HL-60 (cell line): ENCODE results near the gene WNK1.

Experiments
- GABPA ChIP-seq: IDR thresholded peaks from 2 replicates; pipeline ENCODE4 v1.6.1; 2012; ENCODE audit warnings: low read depth
- POLR2AphosphoS5 ChIP-seq: IDR thresholded peaks from 2 replicates; pipeline ENCODE4 v1.6.1; 2012; ENCODE audit warnings: low read depth
- TF ChIP-seq, protein P1 (sequence below): IDR thresholded peaks from one replicate; pipeline ENCODE4 v1.5.1; 2011; ENCODE audit warnings: low read length, control low read depth, inconsistent platforms; ENCODE audit not compliant: insufficient read depth
- TF ChIP-seq, protein P2 (sequence below): IDR thresholded peaks from 2 replicates; pipeline ENCODE4 v1.6.1; 2012; ENCODE audit warnings: low read depth; ENCODE audit not compliant: insufficient replicate concordance

GRCh38 chr12:805022-805632 is 52.7 kb downstream of the WNK1 start:
- TF ChIP-seq, protein P1, sequence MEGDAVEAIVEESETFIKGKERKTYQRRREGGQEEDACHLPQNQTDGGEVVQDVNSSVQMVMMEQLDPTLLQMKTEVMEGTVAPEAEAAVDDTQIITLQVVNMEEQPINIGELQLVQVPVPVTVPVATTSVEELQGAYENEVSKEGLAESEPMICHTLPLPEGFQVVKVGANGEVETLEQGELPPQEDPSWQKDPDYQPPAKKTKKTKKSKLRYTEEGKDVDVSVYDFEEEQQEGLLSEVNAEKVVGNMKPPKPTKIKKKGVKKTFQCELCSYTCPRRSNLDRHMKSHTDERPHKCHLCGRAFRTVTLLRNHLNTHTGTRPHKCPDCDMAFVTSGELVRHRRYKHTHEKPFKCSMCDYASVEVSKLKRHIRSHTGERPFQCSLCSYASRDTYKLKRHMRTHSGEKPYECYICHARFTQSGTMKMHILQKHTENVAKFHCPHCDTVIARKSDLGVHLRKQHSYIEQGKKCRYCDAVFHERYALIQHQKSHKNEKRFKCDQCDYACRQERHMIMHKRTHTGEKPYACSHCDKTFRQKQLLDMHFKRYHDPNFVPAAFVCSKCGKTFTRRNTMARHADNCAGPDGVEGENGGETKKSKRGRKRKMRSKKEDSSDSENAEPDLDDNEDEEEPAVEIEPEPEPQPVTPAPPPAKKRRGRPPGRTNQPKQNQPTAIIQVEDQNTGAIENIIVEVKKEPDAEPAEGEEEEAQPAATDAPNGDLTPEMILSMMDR = no peak
- TF ChIP-seq GABPA (no peak), POLR2AphosphoS5 (no peak)
- TF ChIP-seq, protein P2, sequence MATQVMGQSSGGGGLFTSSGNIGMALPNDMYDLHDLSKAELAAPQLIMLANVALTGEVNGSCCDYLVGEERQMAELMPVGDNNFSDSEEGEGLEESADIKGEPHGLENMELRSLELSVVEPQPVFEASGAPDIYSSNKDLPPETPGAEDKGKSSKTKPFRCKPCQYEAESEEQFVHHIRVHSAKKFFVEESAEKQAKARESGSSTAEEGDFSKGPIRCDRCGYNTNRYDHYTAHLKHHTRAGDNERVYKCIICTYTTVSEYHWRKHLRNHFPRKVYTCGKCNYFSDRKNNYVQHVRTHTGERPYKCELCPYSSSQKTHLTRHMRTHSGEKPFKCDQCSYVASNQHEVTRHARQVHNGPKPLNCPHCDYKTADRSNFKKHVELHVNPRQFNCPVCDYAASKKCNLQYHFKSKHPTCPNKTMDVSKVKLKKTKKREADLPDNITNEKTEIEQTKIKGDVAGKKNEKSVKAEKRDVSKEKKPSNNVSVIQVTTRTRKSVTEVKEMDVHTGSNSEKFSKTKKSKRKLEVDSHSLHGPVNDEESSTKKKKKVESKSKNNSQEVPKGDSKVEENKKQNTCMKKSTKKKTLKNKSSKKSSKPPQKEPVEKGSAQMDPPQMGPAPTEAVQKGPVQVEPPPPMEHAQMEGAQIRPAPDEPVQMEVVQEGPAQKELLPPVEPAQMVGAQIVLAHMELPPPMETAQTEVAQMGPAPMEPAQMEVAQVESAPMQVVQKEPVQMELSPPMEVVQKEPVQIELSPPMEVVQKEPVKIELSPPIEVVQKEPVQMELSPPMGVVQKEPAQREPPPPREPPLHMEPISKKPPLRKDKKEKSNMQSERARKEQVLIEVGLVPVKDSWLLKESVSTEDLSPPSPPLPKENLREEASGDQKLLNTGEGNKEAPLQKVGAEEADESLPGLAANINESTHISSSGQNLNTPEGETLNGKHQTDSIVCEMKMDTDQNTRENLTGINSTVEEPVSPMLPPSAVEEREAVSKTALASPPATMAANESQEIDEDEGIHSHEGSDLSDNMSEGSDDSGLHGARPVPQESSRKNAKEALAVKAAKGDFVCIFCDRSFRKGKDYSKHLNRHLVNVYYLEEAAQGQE = no peak
